ENCODE data around the gene FSCN2.

The FSCN2 gene

GRCh38 chr17:81544281-81544974, 16.3 kb downstream of the FSCN2 start:
- DNase-seq: no peak

GRCh38 chr17:81545160-81545949, 17.2 kb downstream of the FSCN2 start:
- no peak for DNase-seq

GRCh38 chr17:81546906-81547613, 18.9 kb downstream of the FSCN2 start:
- no peak for DNase-seq

- DNase-seq: no peak
These were observed 19.4 kb downstream of the FSCN2 start for GRCh38 chr17:81547614-81547982.

- no peak for DNase-seq
These were observed 20.9 kb downstream of the FSCN2 start for GRCh38 chr17:81549031-81549557.

- DNase-seq: no peak
These were observed 21.6 kb downstream of the FSCN2 start for GRCh38 chr17:81549826-81550225.

GRCh38 chr17:81550285-81550684, 22.1 kb downstream of the FSCN2 start:
- no peak for DNase-seq

- DNase-seq: no peak
These were observed 22.8 kb downstream of the FSCN2 start for GRCh38 chr17:81550830-81551457.

- DNase-seq: no peak
These were observed 23.5 kb downstream of the FSCN2 start for GRCh38 chr17:81551458-81552243.

- no peak for DNase-seq
These were observed 24.3 kb downstream of the FSCN2 start, which contains the start of gene FAAP100 for GRCh38 chr17:81552244-81553017. Gene FAAP100 (minus strand): TSS chr17:81552353. CDS start chr17:81552330, 23 bp downstream.

GRCh38 chr17:81553018-81553615, 24.9 kb downstream of the FSCN2 start:
- peak; percentile 76 for DNase-seq

- peak; percentile 48 for DNase-seq
These were observed 25.5 kb downstream of the FSCN2 start for GRCh38 chr17:81553616-81554181.

- no peak for DNase-seq
These were observed 28.1 kb downstream of the FSCN2 start for GRCh38 chr17:81556175-81556691.

- DNase-seq: no peak
These were observed 28.7 kb downstream of the FSCN2 start for GRCh38 chr17:81556863-81557262.

- DNase-seq: no peak
These were observed 29.3 kb downstream of the FSCN2 start for GRCh38 chr17:81557276-81558114.

GRCh38 chr17:81558115-81558468, 29.9 kb downstream of the FSCN2 start:
- DNase-seq: no peak

GRCh38 chr17:81558941-81559806, 31.0 kb downstream of the FSCN2 start:
- DNase-seq: no peak

GRCh38 chr17:81561494-81561885, 33.3 kb downstream of the FSCN2 start:
- no peak for DNase-seq

All from NCI-H2029 treated with DMSO at 0.1 percent for 48 hours (cell line).